WTC11 (cell line): ENCODE measurements around the gene ADAM12.

Experiments
- ATF1 ChIP-seq: sonication (generic); formaldehyde crosslinking; IDR thresholded peaks from 2 replicates; pipeline ENCODE4 v1.8.1; 2023; ENCODE audit warnings: mild to moderate bottlenecking, moderate library complexity, missing genetic modification reagents
- ATF2 ChIP-seq: sonication (generic); formaldehyde crosslinking; IDR thresholded peaks from 2 replicates; pipeline ENCODE4 v1.8.1; 2022; ENCODE audit warnings: low read depth, missing genetic modification reagents, borderline replicate concordance
- CTCF ChIP-seq: fragments of 200-600 bp; IDR thresholded peaks from 2 replicates; pipeline ENCODE4 v1.8.0; 2022; ENCODE audit warnings: antibody characterized with exemption
- ETV6 ChIP-seq: sonication (generic); formaldehyde crosslinking; IDR thresholded peaks from 2 replicates; pipeline ENCODE4 v1.8.1; 2022; ENCODE audit warnings: mild to moderate bottlenecking, missing genetic modification reagents
- MAX ChIP-seq: sonication (generic); formaldehyde crosslinking; IDR thresholded peaks from 2 replicates; pipeline ENCODE4 v1.8.0; 2022; ENCODE audit warnings: mild to moderate bottlenecking, missing genetic modification reagents
- TCF7 ChIP-seq: sonication (generic); formaldehyde crosslinking; IDR thresholded peaks from 2 replicates; pipeline ENCODE4 v1.8.0; 2022; ENCODE audit warnings: mild to moderate bottlenecking, low read depth, missing genetic modification reagents, moderate library complexity
- TEAD1 ChIP-seq: sonication (generic); formaldehyde crosslinking; IDR thresholded peaks from 2 replicates; pipeline ENCODE4 v1.8.0; 2022; ENCODE audit warnings: mild to moderate bottlenecking, missing genetic modification reagents
- TEAD4 ChIP-seq: sonication (generic); formaldehyde crosslinking; IDR thresholded peaks from 2 replicates; pipeline ENCODE4 v1.8.0; 2022; ENCODE audit warnings: mild to moderate bottlenecking, missing genetic modification reagents
- USF2 ChIP-seq: sonication (generic); formaldehyde crosslinking; IDR thresholded peaks from 2 replicates; pipeline ENCODE4 v1.8.1; 2023; ENCODE audit warnings: mild to moderate bottlenecking, missing genetic modification reagents, moderate library complexity
- ZNF121 ChIP-seq: sonication (generic); formaldehyde crosslinking; IDR thresholded peaks from 2 replicates; pipeline ENCODE4 v1.8.0; 2023; ENCODE audit warnings: missing genetic modification reagents
- ZNF232 ChIP-seq: sonication (generic); formaldehyde crosslinking; IDR thresholded peaks from 2 replicates; pipeline ENCODE4 v1.8.0; 2022; ENCODE audit warnings: mild to moderate bottlenecking, missing genetic modification reagents
- ZNF317 ChIP-seq: sonication (generic); formaldehyde crosslinking; IDR thresholded peaks from 2 replicates; pipeline ENCODE4 v1.8.1; 2023; ENCODE audit warnings: low read depth, mild to moderate bottlenecking, moderate library complexity, missing genetic modification reagents, borderline replicate concordance

GRCh38 chr10:126317751-126318150 is 70.5 kb downstream of the ADAM12 start:
- TF ChIP-seq CTCF (no peak), TEAD4 (no peak), MAX (CRISPR knock-in tag) (no peak), TCF7 (CRISPR knock-in tag) (no peak), ZNF317 (CRISPR knock-in tag) (no peak), USF2 (no peak), ATF1 (no peak), TEAD1 (CRISPR knock-in tag) (no peak), ZNF232 (no peak), ETV6 (CRISPR knock-in tag) (no peak), ATF2 (CRISPR knock-in tag) (no peak), ZNF121 (CRISPR knock-in tag) (no peak)
